Kidney glomerular epithelial cell (primary cell): ENCODE results near the gene SPON1.

Experiments
- DNase-seq: peaks from one replicate; lab custom pipeline; 2025; lab: John Stamatoyannopoulos, UW

The SPON1 gene

GRCh38 chr11:14036469-14036868, 73.9 kb downstream of the SPON1 start:
- DNase-seq, result no peak

DNA sequence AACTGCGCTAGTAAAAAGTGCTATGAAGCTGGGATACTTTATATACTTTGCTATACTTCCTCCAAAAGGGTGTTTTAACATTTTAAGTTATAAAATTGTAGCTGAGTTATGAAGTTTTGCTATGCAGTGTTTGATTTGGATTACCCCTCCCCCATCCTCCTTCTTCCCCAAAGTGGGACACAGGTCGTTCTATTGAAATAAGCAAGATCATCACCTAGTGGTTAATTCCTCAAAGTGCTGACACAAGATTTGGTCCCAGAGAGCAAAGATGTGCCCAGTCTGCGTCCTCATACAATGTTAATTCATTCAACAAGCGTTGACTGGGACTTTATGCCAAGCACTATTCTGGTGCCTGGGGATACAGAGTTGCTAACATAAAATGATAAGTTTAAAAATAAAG, 78.5 kb downstream of the SPON1 start:
- peak; percentile 5 for DNase-seq

GRCh38 chr11:14041565-14041964, 79.0 kb downstream of the SPON1 start:
- no peak for DNase-seq

- DNase-seq, result no peak
These were observed 80.4 kb downstream of the SPON1 start for GRCh38 chr11:14042686-14043465.

DNA sequence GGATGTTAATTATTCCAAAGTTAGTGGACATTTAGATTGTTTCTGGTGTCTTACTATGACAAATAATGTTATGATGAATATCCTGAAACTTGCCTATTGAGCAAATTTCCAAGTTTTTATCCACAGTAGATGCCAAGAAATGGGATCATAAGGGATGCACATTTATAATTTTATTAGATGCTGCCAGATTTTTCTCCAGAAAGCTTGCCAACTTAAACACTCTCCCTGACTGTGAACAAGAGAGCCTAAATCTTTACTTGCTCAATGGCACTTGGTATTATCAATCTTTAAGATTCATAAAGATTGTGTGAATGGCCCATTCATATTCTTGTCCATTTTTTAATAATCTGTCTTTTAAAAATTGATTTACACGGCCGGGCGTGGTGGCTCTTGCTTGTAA, 82.4 kb downstream of the SPON1 start:
- no peak for DNase-seq

- no peak for DNase-seq
These were observed 82.9 kb downstream of the SPON1 start for GRCh38 chr11:14045417-14045816.

- DNase-seq, result no peak
These were observed 89.7 kb downstream of the SPON1 start for GRCh38 chr11:14052198-14052597.

GRCh38 chr11:14054116-14055107, 91.9 kb downstream of the SPON1 start:
- no peak for DNase-seq

DNA sequence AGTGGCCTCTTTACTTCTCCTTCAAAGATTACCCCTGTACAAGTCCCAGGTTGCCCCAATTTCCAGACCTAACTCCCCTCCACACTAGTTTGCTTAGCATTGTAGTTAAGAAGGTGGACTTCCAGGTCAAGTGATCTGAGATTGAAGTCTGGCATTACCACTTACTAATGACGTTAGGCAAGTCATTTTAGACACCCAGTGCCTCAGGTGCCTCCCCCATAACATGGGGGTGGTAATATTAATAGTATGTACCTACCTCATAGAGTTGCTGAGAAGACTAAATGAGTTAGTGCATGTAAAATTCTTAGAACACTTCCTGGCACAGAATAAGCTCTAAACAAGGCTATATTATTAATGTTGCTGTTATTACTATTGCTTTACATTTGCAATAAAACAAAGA, 93.4 kb downstream of the SPON1 start:
- DNase-seq, result no peak

DNA sequence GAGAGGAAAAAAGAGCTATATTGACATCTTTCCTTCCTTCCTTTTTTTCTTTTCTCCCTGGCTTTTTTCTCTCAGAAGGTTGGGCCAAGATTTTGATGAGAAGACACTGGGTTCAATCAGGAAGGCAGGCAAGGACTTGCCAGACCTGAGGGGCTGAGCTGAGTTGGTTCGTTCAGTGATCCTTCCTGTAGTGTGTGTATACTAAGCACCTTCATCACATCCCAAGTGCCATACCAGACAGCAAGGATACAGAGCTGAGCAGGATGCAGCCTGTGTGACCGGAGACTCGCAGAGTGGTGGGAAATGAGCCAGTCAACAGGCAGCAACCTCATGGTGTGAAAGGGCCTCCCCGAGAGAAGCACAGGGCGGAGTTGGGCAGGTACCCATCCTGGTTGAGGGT, 95.5 kb downstream of the SPON1 start:
- DNase-seq, result no peak

DNA sequence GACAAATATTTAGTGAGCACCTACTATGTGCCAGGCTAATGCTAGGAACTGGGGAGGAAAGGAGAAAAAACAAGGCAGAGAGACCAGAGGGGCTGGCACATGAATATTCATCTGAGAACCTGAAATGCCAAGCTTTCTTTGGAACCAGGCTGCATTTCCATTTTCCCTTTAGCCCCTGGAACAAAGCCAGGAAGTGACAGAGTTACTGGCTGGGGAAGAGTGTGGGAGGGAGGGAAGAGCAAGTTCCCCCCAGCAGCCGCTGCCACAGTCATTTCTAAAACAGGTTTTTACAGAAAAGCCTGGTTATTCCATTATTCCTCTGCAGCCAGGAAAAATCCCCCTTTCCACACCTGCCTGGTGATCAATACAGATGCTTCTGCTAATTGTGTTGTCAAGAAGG, 97.0 kb downstream of the SPON1 start:
- DNase-seq, result no peak

- DNase-seq, result no peak
These were observed 99.2 kb downstream of the SPON1 start for GRCh38 chr11:14061721-14062120.

DNA sequence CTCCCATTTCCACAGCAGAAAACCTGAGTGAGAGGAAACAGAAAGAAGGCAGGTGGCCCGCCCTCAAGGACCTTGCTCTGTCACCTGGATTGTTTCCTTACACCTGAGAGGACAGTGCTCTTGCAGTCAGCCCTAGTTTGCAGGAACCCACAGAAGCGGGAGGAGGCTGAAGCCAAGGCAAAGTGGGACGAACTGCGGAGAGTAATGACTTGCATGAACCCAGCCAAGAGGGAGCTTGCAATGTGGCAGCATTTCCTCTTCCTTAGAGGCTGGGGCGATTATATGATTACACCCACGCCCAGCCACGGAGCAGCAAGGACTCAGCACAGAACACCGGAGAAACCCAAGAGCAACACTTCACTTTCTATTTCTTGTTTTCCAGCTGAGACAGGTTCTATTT, 102.6 kb downstream of the SPON1 start:
- DNase-seq, result no peak

- DNase-seq, result no peak
These were observed 103.2 kb downstream of the SPON1 start for GRCh38 chr11:14065681-14066080.

- DNase-seq, result no peak
These were observed 105.2 kb downstream of the SPON1 start for GRCh38 chr11:14067686-14068085.

DNA sequence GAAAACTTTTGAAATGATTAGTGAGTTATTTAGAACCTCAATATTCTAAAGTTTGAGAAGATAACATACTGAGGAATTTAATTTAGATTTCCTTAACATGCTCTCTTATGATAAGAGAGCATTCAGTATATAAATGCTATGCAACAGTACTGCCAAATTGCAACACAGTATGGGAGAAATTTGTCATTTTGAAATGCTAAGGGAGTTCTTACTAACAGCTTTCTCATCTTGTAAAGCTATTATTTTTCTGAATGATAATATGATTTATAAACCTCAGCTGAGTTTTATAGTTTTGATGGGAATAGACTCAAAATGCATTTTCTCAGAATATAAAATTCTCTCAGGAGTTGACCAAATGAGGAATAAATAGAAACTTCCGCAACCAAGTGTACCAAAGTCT, 108.4 kb downstream of the SPON1 start:
- DNase-seq, result no peak

- DNase-seq, result no peak
These were observed 111.4 kb downstream of the SPON1 start for GRCh38 chr11:14073849-14074476.

GRCh38 chr11:14075118-14076078, 112.9 kb downstream of the SPON1 start:
- DNase-seq, result peak; percentile 28

DNA sequence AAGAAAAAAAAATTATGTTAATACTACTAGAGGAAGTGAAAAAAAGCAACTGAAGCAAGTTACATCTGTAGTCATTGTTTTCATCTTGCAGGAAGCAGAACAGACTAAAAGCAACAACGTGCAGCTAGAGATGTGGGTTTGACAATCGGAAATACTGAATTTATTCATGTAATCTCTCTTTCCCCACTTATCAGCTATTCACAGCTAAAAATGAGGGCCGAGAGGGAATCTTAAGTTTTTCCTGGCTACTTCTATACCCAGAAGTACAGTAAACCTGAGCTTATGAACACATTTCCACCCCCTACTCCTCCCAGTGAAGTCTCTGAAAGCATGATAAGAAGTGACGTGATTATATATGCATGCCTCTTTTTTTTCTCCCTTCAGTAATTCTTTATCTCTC, 116.5 kb downstream of the SPON1 start:
- no peak for DNase-seq

DNA sequence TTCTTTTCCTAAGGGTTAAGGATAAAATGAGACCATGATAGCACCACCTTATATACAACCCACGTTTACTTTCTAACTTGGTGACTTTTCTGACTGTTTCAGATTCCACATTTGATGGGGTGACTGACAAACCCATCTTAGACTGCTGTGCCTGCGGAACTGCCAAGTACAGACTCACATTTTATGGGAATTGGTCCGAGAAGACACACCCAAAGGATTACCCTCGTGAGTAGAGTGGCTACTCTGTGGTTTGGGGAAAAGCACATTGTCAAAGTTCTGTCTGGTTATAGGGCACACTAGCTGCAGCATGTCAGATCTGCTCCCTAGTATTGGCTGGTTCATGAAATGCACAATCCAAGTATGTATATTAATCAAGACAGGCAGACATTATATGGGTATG, 117.3 kb downstream of the SPON1 start:
- DNase-seq, result no peak

- DNase-seq, result peak; percentile 1
These were observed 119.2 kb downstream of the SPON1 start for GRCh38 chr11:14081581-14082231.
